NT2/D1 (cell line): ENCODE measurements around the gene BMP4.

Experiments used
- DNase-seq: peaks from one replicate; pipeline ENCODE4 v3.0.0-alpha.2; 2011; ENCODE audit warnings: low read depth, low spot score
- H3K27me3 ChIP-seq: 2 replicates; pipeline ENCODE4 v1.6.0; 2011; ENCODE audit warnings: mild to moderate bottlenecking; ENCODE audit not compliant: insufficient read length, insufficient read depth
- H3K36me3 ChIP-seq: 2 replicates; pipeline ENCODE4 v1.6.1; 2011; ENCODE audit warnings: mild to moderate bottlenecking, low read length, mixed read lengths; ENCODE audit not compliant: insufficient read depth, insufficient read length
- H3K4me1 ChIP-seq: 2 replicates; pipeline ENCODE4 v1.5.1; 2011; ENCODE audit not compliant: insufficient read depth, insufficient read length
- H3K4me3 ChIP-seq: 2 replicates; pipeline ENCODE4 v1.5.1; 2011; ENCODE audit warnings: low read depth; ENCODE audit not compliant: insufficient read length
- H3K9ac ChIP-seq: 2 replicates; pipeline ENCODE4 v1.6.0; 2011; ENCODE audit warnings: low read depth; ENCODE audit not compliant: insufficient read length
- H3K9me3 ChIP-seq: 2 replicates; pipeline ENCODE4 v1.5.1; 2011; ENCODE audit warnings: mild to moderate bottlenecking, low read length; ENCODE audit not compliant: insufficient read depth
- SUZ12 ChIP-seq: IDR thresholded peaks from 2 replicates; pipeline ENCODE4 v1.6.1; 2011; ENCODE audit not compliant: insufficient read length, insufficient read depth; ENCODE audit errors: extremely low read depth
- YY1 ChIP-seq: IDR thresholded peaks from 2 replicates; pipeline ENCODE4 v1.6.1; 2011; ENCODE audit not compliant: insufficient read length, insufficient read depth
- ZNF274 ChIP-seq: IDR thresholded peaks from 2 replicates; pipeline ENCODE4 v1.6.1; 2011; ENCODE audit warnings: mild to moderate bottlenecking, low read depth, low read length

The BMP4 gene

DNA sequence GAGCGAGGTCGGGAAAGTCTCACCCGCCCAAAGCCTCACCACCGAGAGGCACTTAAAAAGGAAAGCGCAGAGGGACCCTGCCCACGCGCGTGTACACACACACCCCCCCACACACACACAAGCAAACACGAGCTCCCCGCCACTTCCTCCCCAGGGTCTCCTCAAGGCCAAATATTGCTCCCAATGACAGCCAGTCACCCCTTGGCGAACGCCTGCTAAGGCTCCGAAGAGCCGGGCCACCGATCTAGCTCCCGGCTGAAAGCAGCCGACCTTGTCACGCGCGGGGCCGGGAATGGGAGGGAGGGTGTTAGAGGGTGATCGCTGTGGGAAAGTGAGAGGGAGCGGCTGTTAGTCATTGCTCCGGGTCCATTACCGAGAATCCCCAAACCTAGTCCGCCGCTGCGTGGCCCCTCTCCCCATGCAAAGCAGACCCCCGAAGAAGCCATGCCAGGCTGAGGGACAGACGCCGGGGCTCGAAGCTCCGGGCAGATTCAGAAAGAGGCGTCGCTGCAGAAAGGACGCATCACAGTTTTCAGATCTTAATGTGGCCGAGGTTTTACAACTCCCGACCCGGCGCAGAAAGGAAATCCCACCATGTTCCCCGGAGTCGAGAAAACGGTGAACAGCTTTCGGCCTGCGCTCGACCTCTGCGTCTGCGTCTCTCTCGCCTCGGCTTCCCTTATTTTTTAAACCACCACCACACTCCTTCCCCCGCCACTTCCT is 2.6 kb downstream of the BMP4 start:
- Histone ChIP-seq H3K4me1 (peaks cover 4% of the 10 kb centered on the region), H3K4me3 (peak overlapping the region; percentile 94), H3K9me3 (no peaks in the 10 kb centered on the region), H3K9ac (peak overlapping the region; percentile 99), H3K27me3 (no peaks in the 10 kb centered on the region), H3K36me3 (peaks cover 61% of the 10 kb centered on the region)
- DNase-seq = no peak
- TF ChIP-seq ZNF274 = no peak

- DNase-seq = no peak
- TF ChIP-seq SUZ12 = no peak
- no peak for TF ChIP-seq ZNF274
- TF ChIP-seq YY1 = no peak
- no peaks in the 10 kb centered on the region for H3K27me3 ChIP-seq
These were observed 3.4 kb downstream of the BMP4 start for GRCh38 chr14:53953002-53953827.

DNA sequence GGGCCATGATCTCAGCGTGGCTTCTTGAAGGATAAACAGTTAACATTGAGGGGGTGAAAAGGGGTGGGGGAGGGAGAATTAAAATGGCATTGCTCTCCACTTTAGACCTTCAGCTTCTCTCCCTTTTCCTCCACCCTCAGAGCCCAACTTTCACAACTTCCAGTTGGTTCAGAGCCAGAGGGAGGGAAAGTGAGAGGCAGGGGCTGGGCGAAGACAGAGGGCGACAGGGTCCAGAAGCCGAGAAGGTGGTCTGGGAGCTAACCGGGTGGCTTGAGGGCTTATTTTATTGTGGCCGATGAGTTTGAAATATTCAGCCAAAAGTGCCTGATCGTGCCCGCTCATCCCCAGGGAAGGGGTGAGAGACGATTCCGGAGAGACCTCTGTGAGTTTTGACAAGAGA is 4.1 kb downstream of the BMP4 start:
- no peak for TF ChIP-seq ZNF274
- no peak for TF ChIP-seq SUZ12
- no peak for TF ChIP-seq YY1
- Histone ChIP-seq H3K36me3 (peaks cover 68% of the 10 kb centered on the region), H3K4me1 (peaks cover 6% of the 10 kb centered on the region), H3K27me3 (no peaks in the 10 kb centered on the region), H3K9me3 (no peaks in the 10 kb centered on the region), H3K9ac (peak overlapping the region; percentile 67), H3K4me3 (peak overlapping the region; percentile 94)
- no peak for DNase-seq

More at GRCh38 chr14:53953002-53953827, 3.4 kb downstream of the BMP4 start:
- peak overlapping the region; percentile 94 for H3K4me3 ChIP-seq
- peaks cover 68% of the 10 kb centered on the region for H3K36me3 ChIP-seq
- peaks cover 4% of the 10 kb centered on the region for H3K4me1 ChIP-seq
- no peaks in the 10 kb centered on the region for H3K9me3 ChIP-seq
- H3K9ac ChIP-seq = peak overlapping the region; percentile 99

- no peak overlapping the region for H3K9ac ChIP-seq
- H3K4me3 ChIP-seq = peak overlapping the region; percentile 18
- H3K9me3 ChIP-seq = no peaks in the 10 kb centered on the region
- no peaks in the 10 kb centered on the region for H3K27me3 ChIP-seq
- TF ChIP-seq ZNF274 (no peak), SUZ12 (no peak), YY1 (no peak)
- peaks cover 6% of the 10 kb centered on the region for H3K4me1 ChIP-seq
- peaks cover 68% of the 10 kb centered on the region for H3K36me3 ChIP-seq
- DNase-seq = no peak
These were observed 4.9 kb downstream of the BMP4 start for GRCh38 chr14:53951627-53952303.

- DNase-seq = no peak
- peaks cover 68% of the 10 kb centered on the region for H3K36me3 ChIP-seq
- H3K9ac ChIP-seq = no peak overlapping the region
- H3K4me3 ChIP-seq = no peak overlapping the region
- no peaks in the 10 kb centered on the region for H3K27me3 ChIP-seq
- H3K9me3 ChIP-seq = no peaks in the 10 kb centered on the region
- TF ChIP-seq YY1 (no peak), ZNF274 (no peak), SUZ12 (no peak)
- peaks cover 7% of the 10 kb centered on the region for H3K4me1 ChIP-seq
These were observed 5.4 kb downstream of the BMP4 start for GRCh38 chr14:53951243-53951626.

DNA sequence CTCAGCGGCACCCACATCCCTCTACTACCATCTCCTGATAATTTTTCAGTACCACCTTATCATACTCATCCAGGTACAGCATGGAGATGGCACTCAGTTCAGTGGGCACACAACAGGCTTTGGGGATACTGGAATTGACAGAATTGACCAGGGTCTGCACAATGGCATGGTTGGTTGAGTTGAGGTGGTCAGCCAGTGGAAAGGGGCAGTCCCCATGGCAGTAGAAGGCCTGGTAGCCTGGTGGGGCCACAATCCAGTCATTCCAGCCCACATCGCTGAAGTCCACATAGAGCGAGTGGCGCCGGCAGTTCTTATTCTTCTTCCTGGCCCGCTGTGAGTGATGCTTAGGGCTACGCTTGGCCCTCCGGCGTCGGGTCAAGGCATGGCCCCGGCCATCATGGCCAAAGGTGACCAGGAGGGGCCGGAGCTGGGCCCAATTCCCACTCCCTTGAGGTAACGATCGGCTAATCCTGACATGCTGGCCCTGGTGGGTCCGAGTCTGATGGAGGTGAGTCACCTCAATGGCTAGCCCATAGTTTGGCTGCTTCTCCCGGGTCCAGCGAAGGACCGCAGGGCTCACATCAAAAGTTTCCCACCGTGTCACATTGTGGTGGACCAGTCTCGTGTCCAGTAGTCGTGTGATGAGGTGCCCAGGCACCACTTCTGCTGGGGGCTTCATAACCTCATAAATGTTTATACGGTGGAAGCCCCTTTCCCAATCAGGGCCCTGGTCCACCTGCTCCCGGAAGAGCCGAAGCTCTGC is 6.4 kb downstream of the BMP4 start:
- H3K27me3 ChIP-seq = no peaks in the 10 kb centered on the region
- peaks cover 10% of the 10 kb centered on the region for H3K4me1 ChIP-seq

More for the DNA sequence above, 6.4 kb downstream of the BMP4 start:
- Histone ChIP-seq H3K9me3 (no peaks in the 10 kb centered on the region), H3K36me3 (peaks cover 60% of the 10 kb centered on the region), H3K4me3 (no peak overlapping the region), H3K9ac (no peak overlapping the region)
- TF ChIP-seq SUZ12 (no peak), YY1 (no peak), ZNF274 (no peak)
- no peak for DNase-seq
